GM20431 (cell line): ENCODE data around the gene PMS1.
"Not testable (repeated sequence)": the region's sequence is repeated elsewhere in the genome, so short reads cannot be mapped to it uniquely, and the experiment has no call there.

Source experiments
- in situ Hi-C: fragments of 300-500 bp; cut with MseI, MboI; formaldehyde crosslinking; loops from one replicate; pipeline ENCODE4 v1.15.0; 2020; ENCODE audit warnings: low sequenced_read_pairs; ENCODE audit not compliant: unreplicated experiment

Gene PMS1

DNA sequence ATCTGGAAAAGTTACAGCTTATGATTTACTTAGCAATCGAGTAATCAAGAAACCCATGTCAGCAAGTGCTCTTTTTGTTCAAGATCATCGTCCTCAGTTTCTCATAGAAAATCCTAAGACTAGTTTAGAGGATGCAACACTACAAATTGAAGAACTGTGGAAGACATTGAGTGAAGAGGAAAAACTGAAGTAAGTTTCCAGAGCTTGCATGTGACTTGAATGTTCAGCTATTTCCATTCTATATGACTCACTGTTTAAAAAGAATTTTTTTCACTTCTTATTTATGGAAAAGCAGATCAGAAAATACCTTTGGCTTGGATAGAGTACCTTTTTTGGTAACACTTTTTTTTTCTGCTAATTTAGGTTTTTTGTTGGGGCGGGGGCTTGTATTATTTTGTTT lies 70.7 kb downstream of the PMS1 start:
- in situ Hi-C loops: no loop called here

DNA sequence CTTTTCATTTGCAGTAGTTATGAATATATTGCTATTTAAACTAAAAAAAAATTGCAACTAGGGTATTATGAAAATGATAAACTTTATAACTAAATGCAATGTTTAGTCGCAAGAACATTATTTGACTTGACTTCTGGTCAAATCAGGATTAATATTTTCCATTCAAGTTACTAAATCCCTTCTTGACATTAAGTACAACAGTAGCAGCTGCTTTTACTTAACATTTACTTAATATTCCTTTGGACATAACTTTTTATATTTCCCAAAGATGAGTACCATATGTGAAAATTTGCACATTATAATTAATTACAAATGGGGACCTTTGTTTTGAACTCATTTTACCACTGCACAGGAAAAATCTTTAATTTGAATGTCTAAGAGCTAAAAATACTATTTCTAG lies 74.0 kb downstream of the PMS1 start:
- in situ Hi-C loops: no loop called here

GRCh38 chr2:189860161-189860560 lies 75.9 kb downstream of the PMS1 start:
- in situ Hi-C loops: no loop called here

DNA sequence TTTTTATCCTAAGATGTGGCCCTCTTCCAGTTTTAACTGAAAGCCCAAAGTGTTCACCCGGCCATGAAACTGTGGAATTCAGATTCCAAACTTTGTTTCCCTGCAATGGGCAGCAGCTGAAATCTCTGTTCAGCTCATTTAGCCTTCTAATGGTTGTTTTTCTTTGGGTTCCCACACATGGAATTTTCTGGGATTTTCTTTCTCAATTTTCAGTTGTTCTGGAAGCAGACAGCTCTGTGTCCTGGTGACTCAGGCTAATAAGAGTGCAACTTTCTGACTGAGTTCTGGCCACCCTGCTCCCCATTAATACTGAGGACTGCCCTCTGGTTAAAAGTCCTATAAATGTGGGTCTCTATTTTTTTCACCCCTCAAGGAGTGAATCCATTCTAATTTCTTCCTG lies 78.5 kb downstream of the PMS1 start:
- in situ Hi-C loops: no loop called here

GRCh38 chr2:189865826-189866225 lies 81.6 kb downstream of the PMS1 start:
- in situ Hi-C loops: no loop called here

DNA sequence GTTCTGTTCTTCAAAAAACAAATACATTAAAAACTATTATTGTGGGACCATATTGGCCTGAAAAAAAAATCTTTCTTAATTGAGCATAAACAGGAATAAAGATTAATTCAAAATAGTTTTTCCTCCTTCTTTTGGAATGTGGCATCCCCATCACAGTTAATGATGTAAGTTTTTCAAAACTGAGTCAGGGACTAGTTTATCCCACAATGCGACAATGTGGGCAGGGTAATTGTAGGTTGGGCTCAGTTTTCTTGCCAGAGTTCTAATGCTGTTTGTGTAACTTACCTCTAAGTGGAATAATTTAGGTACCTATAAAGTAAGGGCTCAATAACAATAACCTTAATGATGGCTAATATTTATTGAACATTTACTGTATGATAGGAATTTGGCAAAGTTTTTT lies 82.0 kb downstream of the PMS1 start:
- in situ Hi-C loops: no loop called here

GRCh38 chr2:189868896-189869295 lies 84.6 kb downstream of the PMS1 start:
- in situ Hi-C loops: no loop called here

GRCh38 chr2:189870381-189871085 lies 86.3 kb downstream of the PMS1 start:
- in situ Hi-C loops: no loop called here

GRCh38 chr2:189873696-189874095 lies 89.4 kb downstream of the PMS1 start:
- in situ Hi-C loops: no loop called here

GRCh38 chr2:189874586-189875320 lies 90.5 kb downstream of the PMS1 start:
- in situ Hi-C loops: no loop called here

DNA sequence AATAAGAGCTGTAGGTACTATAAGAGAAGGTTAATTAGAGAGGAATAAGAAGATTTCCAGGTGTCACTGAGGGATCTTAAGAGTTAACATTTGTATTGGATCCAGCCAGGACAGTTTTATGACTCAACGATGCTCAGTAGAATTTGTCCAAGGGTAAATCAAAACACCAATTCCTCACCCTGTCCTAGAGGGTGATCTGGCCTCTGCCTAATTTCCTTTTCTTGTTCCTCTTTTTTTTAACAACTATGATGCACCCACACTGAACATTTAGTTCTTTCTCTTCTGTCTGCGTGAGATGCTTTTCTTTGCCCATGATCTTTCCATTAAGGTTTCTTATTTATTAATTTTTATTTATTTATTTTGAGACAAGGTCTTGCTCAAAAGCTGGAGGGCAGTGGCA lies 92.0 kb downstream of the PMS1 start:
- in situ Hi-C loops: no loop called here

DNA sequence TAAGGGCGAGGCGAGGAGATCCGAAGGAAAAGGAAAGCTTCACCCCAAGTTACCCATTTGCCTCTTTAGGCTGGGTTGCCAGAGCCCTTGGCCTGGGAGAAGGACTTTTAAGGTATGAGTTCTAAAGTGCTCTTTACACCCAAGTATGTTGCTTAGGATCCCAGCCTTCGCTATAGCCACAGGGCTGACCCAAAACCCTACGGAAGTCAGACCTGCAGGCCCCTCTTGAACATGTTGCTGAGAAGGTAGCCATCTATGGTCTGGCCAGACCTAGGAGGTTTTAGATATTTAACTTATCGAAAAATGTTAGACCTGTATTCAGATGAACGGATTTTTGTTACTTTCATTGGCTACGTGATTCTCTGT lies 95.4 kb downstream of the PMS1 start:
- in situ Hi-C loops: no loop called here

GRCh38 chr2:189880429-189880828 lies 96.2 kb downstream of the PMS1 start:
- in situ Hi-C loops: no loop called here

- in situ Hi-C loops: no loop called here
These were observed 96.7 kb downstream of the PMS1 start for GRCh38 chr2:189880832-189881492.

GRCh38 chr2:189885368-189885767 lies 101.1 kb downstream of the PMS1 start:
- in situ Hi-C loops: no loop called here

GRCh38 chr2:189892546-189893294 lies 108.5 kb downstream of the PMS1 start:
- in situ Hi-C loops: not testable (repeated sequence)

- in situ Hi-C loops: no loop called here
These were observed 112.6 kb downstream of the PMS1 start for GRCh38 chr2:189896809-189897208.

GRCh38 chr2:189899101-189899500 lies 114.9 kb downstream of the PMS1 start:
- in situ Hi-C loops: no loop called here

GRCh38 chr2:189900726-189901125 lies 116.5 kb downstream of the PMS1 start:
- in situ Hi-C loops: no loop called here

- in situ Hi-C loops: no loop called here
These were observed 117.4 kb downstream of the PMS1 start for GRCh38 chr2:189901664-189902063.

DNA sequence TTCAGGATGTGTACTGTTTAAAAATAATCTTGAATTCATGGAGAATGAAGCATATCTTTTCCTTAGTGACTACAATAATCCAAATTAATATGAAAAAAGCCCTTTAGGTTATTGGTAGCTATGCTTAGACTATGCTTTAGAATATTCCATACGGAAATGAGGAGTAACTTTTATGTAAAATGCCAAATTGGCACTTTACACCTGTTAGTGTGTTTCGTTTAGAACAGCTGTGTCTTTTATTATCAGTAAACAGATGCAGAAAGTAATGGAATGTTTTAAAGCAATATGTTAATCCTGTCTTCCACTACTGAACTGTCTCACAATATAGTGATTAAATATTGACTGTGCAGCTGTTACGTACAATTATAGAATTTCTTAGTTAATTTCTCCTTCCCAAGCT lies 129.6 kb downstream of the PMS1 start:
- in situ Hi-C loops: no loop called here
